Gastroesophageal sphincter (tissue), 4 donors: ENCODE data around the gene COX7B2. TPM values are rescaled to one million over a fixed set of nuclear protein-coding genes. Genes with fewer than 3 reads are reported as not detected.

ENCODE experiments used
- ATAC-seq: fragments of 150-250 bp; one replicate; pipeline ENCODE4 v1.9.1; 2016; ENCODE audit warnings: mild to moderate bottlenecking, moderate library complexity
- H3K27ac ChIP-seq, 4 donors: fragments of 200-600 bp; sonication (generic) in 3 of 4; 1 replicate in 3 of 4; 2 replicates in 1 of 4; pipeline ENCODE4 v1.5.1; 2016 to 2019
- H3K27me3 ChIP-seq: fragments of 200-600 bp; sonication (generic); one replicate; pipeline ENCODE4 v1.5.1; 2019
- H3K36me3 ChIP-seq, 2 donors: fragments of 200-600 bp; sonication (generic); one replicate each; pipeline ENCODE4 v1.5.1; 2019; ENCODE audit warnings: control low read depth in 1 of 2
- H3K4me1 ChIP-seq, 3 donors: fragments of 200-600 bp; sonication (generic); 1 replicate in 2 of 3; 2 replicates in 1 of 3; pipeline ENCODE4 v1.5.1; 2016 to 2019; ENCODE audit warnings: control low read depth in 2 of 3
- H3K4me3 ChIP-seq, 2 donors: fragments of 200-600 bp; sonication (generic); one replicate each; pipeline ENCODE4 v1.5.1; 2019; ENCODE audit warnings: mild to moderate bottlenecking in 1 of 2, moderate library complexity in 1 of 2
- H3K9me3 ChIP-seq, 3 donors: fragments of 200-600 bp; sonication (generic); one replicate each; pipeline ENCODE4 v1.5.1; 2017 to 2019; ENCODE audit warnings: control low read depth in 2 of 3
- EP300 ChIP-seq: sonication (generic); formaldehyde crosslinking; IDR thresholded peaks from one replicate; pipeline ENCODE4 v1.6.1; 2017; ENCODE audit warnings: antibody characterized with exemption, mild to moderate bottlenecking
- POLR2A ChIP-seq, 2 donors: fragments of 450-650 bp; IDR thresholded peaks; one replicate each; pipeline ENCODE4 v1.6.1; 2017; ENCODE audit warnings: antibody characterized with exemption in 2 of 2, mild to moderate bottlenecking in 2 of 2, moderate library complexity in 1 of 2
- POLR2AphosphoS5 ChIP-seq: sonication (generic); formaldehyde crosslinking; IDR thresholded peaks from one replicate; pipeline ENCODE4 v1.6.1; 2017; ENCODE audit warnings: antibody characterized with exemption
- WGBS, 2 donors: methylation state at CpG; one replicate each; pipeline ENCODE4 v1.1.5; 2018; ENCODE audit warnings: low coverage in 1 of 2; 5-methylcytosine and 5-hydroxymethylcytosine counted together
- total RNA-seq, 4 donors: library from RNA; depleted of rRNA; stranded (reverse); fragments of >200 nt; gene quantifications; one replicate each; pipeline ENCODE4 v1.1.0, GENCODE V29; 2016
- TF ChIP-seq, protein P1 (sequence below), 4 experiments: fragments of 200-600 bp in 2 of 4; fragments of 450-650 bp in 2 of 4; sonication (generic) in 1 of 4; IDR thresholded peaks; one replicate each; pipeline ENCODE4 v1.5.1; 2017 to 2019; ENCODE audit warnings: antibody characterized with exemption in 4 of 4, mild to moderate bottlenecking in 2 of 4, moderate library complexity in 2 of 4

The COX7B2 gene
- total RNA-seq, result not detected

DNA sequence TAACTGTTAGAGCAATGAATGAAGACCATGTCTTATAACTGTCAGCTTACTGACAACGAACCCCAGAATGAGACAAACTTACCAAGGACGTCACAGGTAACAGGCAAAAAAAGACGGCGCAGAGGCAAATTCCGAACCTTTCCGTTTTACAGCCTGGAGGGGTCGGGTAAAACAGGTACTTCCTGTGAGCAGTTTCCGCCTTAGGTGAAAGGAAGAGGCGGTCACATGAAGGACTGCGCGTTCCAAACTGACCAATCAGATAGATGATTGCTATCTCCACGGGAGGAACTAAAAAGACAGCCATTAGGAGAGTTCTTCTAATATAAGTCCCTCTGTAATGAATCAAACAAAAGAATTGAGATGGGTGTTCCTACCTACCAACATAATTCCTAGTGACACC, at the start of gene COX7B2:
Gene COX7B2 (minus strand): TSS at position 168 of the 400 bp plus-strand sequence. CDS start 174,053 bp downstream, outside the sequence.
- no peaks in the 10 kb centered on the region for H3K9me3 ChIP-seq
- no peaks in the 10 kb centered on the region for H3K4me1 ChIP-seq
- 78 to 94% methylated on average over 9 to 12 of the region's 12 CpGs for WGBS, 2 donors
- no peaks in the 10 kb centered on the region for H3K27me3 ChIP-seq
- no peaks in the 10 kb centered on the region for H3K36me3 ChIP-seq
- TF ChIP-seq EP300 (no peak), POLR2AphosphoS5 (no peak), POLR2A (IDR thresholded peaks at IDR 0.05) (no peak)
- TF ChIP-seq, protein P1, sequence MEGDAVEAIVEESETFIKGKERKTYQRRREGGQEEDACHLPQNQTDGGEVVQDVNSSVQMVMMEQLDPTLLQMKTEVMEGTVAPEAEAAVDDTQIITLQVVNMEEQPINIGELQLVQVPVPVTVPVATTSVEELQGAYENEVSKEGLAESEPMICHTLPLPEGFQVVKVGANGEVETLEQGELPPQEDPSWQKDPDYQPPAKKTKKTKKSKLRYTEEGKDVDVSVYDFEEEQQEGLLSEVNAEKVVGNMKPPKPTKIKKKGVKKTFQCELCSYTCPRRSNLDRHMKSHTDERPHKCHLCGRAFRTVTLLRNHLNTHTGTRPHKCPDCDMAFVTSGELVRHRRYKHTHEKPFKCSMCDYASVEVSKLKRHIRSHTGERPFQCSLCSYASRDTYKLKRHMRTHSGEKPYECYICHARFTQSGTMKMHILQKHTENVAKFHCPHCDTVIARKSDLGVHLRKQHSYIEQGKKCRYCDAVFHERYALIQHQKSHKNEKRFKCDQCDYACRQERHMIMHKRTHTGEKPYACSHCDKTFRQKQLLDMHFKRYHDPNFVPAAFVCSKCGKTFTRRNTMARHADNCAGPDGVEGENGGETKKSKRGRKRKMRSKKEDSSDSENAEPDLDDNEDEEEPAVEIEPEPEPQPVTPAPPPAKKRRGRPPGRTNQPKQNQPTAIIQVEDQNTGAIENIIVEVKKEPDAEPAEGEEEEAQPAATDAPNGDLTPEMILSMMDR (IDR thresholded peaks at IDR 0.05), result no peak
- H3K27ac ChIP-seq, result no peak within 1 kb of the TSS
- no peak within 1 kb of the TSS for H3K4me3 ChIP-seq
- no peak for ATAC-seq

DNA sequence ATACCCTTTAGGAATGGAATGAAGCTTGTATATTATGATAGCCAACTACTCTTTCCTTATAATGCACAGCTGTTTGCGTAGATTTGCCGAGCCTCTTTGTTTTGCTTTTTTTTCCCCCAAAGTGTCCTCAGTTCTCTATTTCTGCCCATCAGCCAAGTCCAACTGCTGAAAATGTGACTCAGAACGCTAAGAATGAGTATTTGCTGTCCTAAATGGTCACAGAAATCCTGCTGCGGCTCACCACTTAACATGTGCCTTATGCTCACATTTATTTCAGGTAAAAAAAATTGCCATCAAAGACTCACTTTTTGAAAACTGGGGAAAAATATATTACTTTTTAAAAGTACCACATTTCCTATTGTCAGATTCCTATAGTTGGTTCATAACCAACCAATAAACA, 47.4 kb upstream of the COX7B2 start:
- no peak for TF ChIP-seq EP300
- no peak overlapping the region for H3K4me3 ChIP-seq
- no peaks in the 10 kb centered on the region for H3K4me1 ChIP-seq
- no peak overlapping the region for H3K27ac ChIP-seq
- no peaks in the 10 kb centered on the region for H3K27me3 ChIP-seq
- H3K36me3 ChIP-seq, result no peaks in the 10 kb centered on the region
- no peak for ATAC-seq
- WGBS, 2 donors, result 36 to 48% methylated on average over 4 of the region's 4 CpGs
- H3K9me3 ChIP-seq, result no peaks in the 10 kb centered on the region

DNA sequence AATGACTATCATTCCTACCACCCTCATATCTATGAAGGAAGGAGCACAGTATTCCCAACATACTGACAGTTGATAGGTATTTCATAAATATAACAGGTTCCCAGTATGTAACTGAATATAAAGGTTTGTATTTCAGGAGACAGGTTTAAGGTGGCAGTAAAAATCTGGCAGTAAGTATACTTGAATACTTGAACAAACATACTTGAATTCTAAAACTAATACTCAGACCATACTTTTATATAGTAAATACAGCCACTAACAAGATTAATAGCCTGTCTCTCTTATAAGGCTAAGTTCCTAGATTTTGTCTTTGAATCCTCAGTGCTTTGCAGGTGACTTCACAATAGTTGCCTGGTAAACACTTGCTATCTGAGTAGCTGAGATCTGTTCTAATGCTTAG, 46.6 kb upstream of the COX7B2 start:
- Histone ChIP-seq H3K27me3 (no peaks in the 10 kb centered on the region), H3K27ac (no peak overlapping the region), H3K9me3 (no peaks in the 10 kb centered on the region), H3K36me3 (no peaks in the 10 kb centered on the region), H3K4me3 (no peak overlapping the region), H3K4me1 (no peaks in the 10 kb centered on the region)
- TF ChIP-seq POLR2AphosphoS5 (no peak), POLR2A (IDR thresholded peaks at IDR 0.05) (no peak), EP300 (no peak)
- TF ChIP-seq, protein P1 (IDR thresholded peaks at IDR 0.05), result no peak
- ATAC-seq, result no peak

GRCh38 chr4:46954643-46955042, 45.6 kb upstream of the COX7B2 start:
- Histone ChIP-seq H3K4me1 (no peaks in the 10 kb centered on the region), H3K27ac (no peak overlapping the region), H3K36me3 (no peaks in the 10 kb centered on the region), H3K27me3 (no peaks in the 10 kb centered on the region), H3K9me3 (no peaks in the 10 kb centered on the region), H3K4me3 (no peak overlapping the region)
- ATAC-seq, result no peak
- TF ChIP-seq, protein P1 (IDR thresholded peaks at IDR 0.05), result no peak
- TF ChIP-seq POLR2AphosphoS5, result no peak
- no peak for TF ChIP-seq EP300
- no peak for TF ChIP-seq POLR2A (IDR thresholded peaks at IDR 0.05)

- ATAC-seq, result no peak
- H3K27ac ChIP-seq, result no peak overlapping the region
- no peaks in the 10 kb centered on the region for H3K4me1 ChIP-seq
- H3K9me3 ChIP-seq, result no peaks in the 10 kb centered on the region
- WGBS, 2 donors, result 70 to 87% methylated on average over 2 of the region's 2 CpGs
- no peaks in the 10 kb centered on the region for H3K36me3 ChIP-seq
- no peaks in the 10 kb centered on the region for H3K27me3 ChIP-seq
- TF ChIP-seq EP300, result no peak
- TF ChIP-seq, protein P1 (IDR thresholded peaks at IDR 0.05), result no peak
- TF ChIP-seq POLR2A (IDR thresholded peaks at IDR 0.05), result no peak
- no peak for TF ChIP-seq POLR2AphosphoS5
- H3K4me3 ChIP-seq, result no peak overlapping the region
Measured at GRCh38 chr4:46953564-46953963, 44.5 kb upstream of the COX7B2 start.

- ATAC-seq, result no peak
- Histone ChIP-seq H3K4me3 (no peak overlapping the region), H3K27me3 (no peaks in the 10 kb centered on the region), H3K9me3 (no peaks in the 10 kb centered on the region), H3K27ac (no peak overlapping the region), H3K36me3 (no peaks in the 10 kb centered on the region), H3K4me1 (no peaks in the 10 kb centered on the region)
- WGBS, 2 donors, result 48 to 65% methylated on average over 2 of the region's 2 CpGs
- TF ChIP-seq POLR2AphosphoS5 (no peak), EP300 (no peak), POLR2A (IDR thresholded peaks at IDR 0.05) (no peak)
- TF ChIP-seq, protein P1 (IDR thresholded peaks at IDR 0.05), result no peak
Measured at GRCh38 chr4:46952451-46952850, 43.4 kb upstream of the COX7B2 start.
